ENCODE measurements around the gene DIABLO. TPM values are rescaled to one million over a fixed set of nuclear protein-coding genes. Genes with fewer than 3 reads are reported as not detected.

DIABLO gene
- total and polyA plus RNA-seq, 12 donors = 40.2 to 100 (median 51.9) TPM

GRCh38 chr12:122190842-122191668, 34.8 kb downstream of the DIABLO start:
- peak; percentile 55 to 87 (median 67) for DNase-seq
- Histone ChIP-seq H3K36me3 (replicated peaks in 1 of 2) (no peaks in the 10 kb centered on the region), H3K27ac (no peak overlapping the region), H3K4me1 (replicated peaks in 1 of 2) (no peaks in the 10 kb centered on the region), H3K9me3 (replicated peaks in 1 of 3) (no peaks in the 10 kb centered on the region), H3K27me3 (no peaks in the 10 kb centered on the region), H3K4me3 (no peak overlapping the region)
- intact Hi-C loops (cut with DNase I) = no loop called here
- 61 to 64% (median 62%) methylated on average over 16 to 18 of the region's 18 CpGs for WGBS, 4 donors
- TF ChIP-seq POLR2A (IDR thresholded peaks at IDR 0.05) = no peak
- TF ChIP-seq, protein P1, sequence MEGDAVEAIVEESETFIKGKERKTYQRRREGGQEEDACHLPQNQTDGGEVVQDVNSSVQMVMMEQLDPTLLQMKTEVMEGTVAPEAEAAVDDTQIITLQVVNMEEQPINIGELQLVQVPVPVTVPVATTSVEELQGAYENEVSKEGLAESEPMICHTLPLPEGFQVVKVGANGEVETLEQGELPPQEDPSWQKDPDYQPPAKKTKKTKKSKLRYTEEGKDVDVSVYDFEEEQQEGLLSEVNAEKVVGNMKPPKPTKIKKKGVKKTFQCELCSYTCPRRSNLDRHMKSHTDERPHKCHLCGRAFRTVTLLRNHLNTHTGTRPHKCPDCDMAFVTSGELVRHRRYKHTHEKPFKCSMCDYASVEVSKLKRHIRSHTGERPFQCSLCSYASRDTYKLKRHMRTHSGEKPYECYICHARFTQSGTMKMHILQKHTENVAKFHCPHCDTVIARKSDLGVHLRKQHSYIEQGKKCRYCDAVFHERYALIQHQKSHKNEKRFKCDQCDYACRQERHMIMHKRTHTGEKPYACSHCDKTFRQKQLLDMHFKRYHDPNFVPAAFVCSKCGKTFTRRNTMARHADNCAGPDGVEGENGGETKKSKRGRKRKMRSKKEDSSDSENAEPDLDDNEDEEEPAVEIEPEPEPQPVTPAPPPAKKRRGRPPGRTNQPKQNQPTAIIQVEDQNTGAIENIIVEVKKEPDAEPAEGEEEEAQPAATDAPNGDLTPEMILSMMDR (IDR thresholded peaks at IDR 0.05) = peak; percentile 56 to 80 (median 74)

GRCh38 chr12:122189626-122190475, 36.0 kb downstream of the DIABLO start:
- no peaks in the 10 kb centered on the region for H3K9me3 ChIP-seq (replicated peaks in 1 of 3)
- H3K27me3 ChIP-seq = no peaks in the 10 kb centered on the region
- intact Hi-C loops (cut with DNase I) = loop anchor here in 1 of 2 donors (10.0 kb wide), 1 partner anchor 135 kb away; no protein-coding TSS in a partner anchor
- no peaks in the 10 kb centered on the region for H3K4me1 ChIP-seq (replicated peaks in 1 of 2)
- TF ChIP-seq, protein P1 (IDR thresholded peaks at IDR 0.05) = no peak
- no peak for TF ChIP-seq POLR2A (IDR thresholded peaks at IDR 0.05)
- H3K36me3 ChIP-seq (replicated peaks in 1 of 2) = no peaks in the 10 kb centered on the region
- no peak overlapping the region for H3K4me3 ChIP-seq
- no peak for DNase-seq
- WGBS, 4 donors = 79 to 87% (median 82%) methylated on average over 22 to 34 of the region's 34 CpGs
- H3K27ac ChIP-seq = no peak overlapping the region

- Histone ChIP-seq H3K36me3 (replicated peaks in 1 of 2) (no peaks in the 10 kb centered on the region), H3K27ac (no peak overlapping the region), H3K4me3 (no peak overlapping the region), H3K4me1 (replicated peaks in 1 of 2) (no peaks in the 10 kb centered on the region), H3K9me3 (replicated peaks in 1 of 3) (no peaks in the 10 kb centered on the region), H3K27me3 (no peaks in the 10 kb centered on the region)
- intact Hi-C loops (cut with DNase I) = loop anchor here in 1 of 2 donors (10.0 kb wide), 1 partner anchor 133 kb away; no protein-coding TSS in a partner anchor
- TF ChIP-seq, protein P1 (IDR thresholded peaks at IDR 0.05) = no peak
- no peak for TF ChIP-seq POLR2A (IDR thresholded peaks at IDR 0.05)
- WGBS, 4 donors = 82 to 88% (median 84%) methylated on average over 8 to 12 of the region's 12 CpGs
- DNase-seq = no peak
These were observed 38.4 kb downstream of the DIABLO start for GRCh38 chr12:122187466-122187865.

DNA sequence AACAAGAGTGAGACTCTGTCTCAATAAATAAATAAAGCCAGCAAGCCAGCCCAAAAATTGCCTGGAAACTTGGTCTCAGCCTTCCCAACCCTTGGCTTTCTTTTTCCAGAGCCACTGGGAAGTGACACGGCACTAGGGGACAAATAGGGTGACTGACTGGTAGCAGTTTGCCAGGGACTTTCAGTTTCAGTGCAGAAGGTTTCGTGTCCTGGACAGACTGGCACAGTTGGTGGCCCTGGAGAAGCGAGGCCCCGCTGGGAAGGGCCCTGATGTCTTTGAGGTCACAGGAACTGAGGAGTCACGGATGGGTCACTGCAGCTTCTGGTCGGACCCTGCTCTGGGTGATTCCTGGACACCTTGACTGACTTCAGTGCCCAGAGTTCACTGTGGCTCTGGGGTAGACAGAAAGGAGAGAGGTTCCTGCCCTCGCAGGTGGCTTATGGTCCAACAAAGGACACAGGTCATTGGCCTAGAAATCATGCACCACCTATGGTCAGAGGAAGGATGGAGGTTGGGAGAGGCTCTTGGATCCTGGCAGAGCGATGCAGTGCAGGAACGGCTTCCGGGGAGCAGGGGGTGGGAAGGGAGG, 40.3 kb downstream of the DIABLO start:
- no peaks in the 10 kb centered on the region for H3K27me3 ChIP-seq
- H3K4me1 ChIP-seq (replicated peaks in 1 of 2) = no peaks in the 10 kb centered on the region
- no peak overlapping the region for H3K4me3 ChIP-seq
- no peak for DNase-seq
- TF ChIP-seq, protein P1 (IDR thresholded peaks at IDR 0.05) = no peak
- TF ChIP-seq POLR2A (IDR thresholded peaks at IDR 0.05) = no peak
- no peak overlapping the region for H3K27ac ChIP-seq
- intact Hi-C loops (cut with DNase I) = loop anchor here in 1 of 2 donors (10.0 kb wide), 1 partner anchor 131 kb away; no protein-coding TSS in a partner anchor
- no peaks in the 10 kb centered on the region for H3K9me3 ChIP-seq (replicated peaks in 1 of 3)
- no peaks in the 10 kb centered on the region for H3K36me3 ChIP-seq (replicated peaks in 1 of 2)
- 88 to 95% (median 90%) methylated on average over 6 to 10 of the region's 10 CpGs for WGBS, 4 donors
